Nephron progenitor cell (in vitro differentiated cells): ENCODE measurements around the gene FAM193B.
A peak's percentile ranks its signal among the peaks of the same experiment; 100 is the strongest.

ENCODE experiments used
- DNase-seq: peaks from one replicate; pipeline ENCODE4 v3.0.0; 2021
- H3K27ac Mint-ChIP-seq: 2 replicates; pipeline ENCODE4 v1.8.0; 2021; ENCODE audit warnings: mild to moderate bottlenecking, moderate library complexity, mixed read lengths
- H3K27me3 Mint-ChIP-seq: 2 replicates; pipeline ENCODE4 v1.8.0; 2021; ENCODE audit warnings: mild to moderate bottlenecking, low read depth, mixed read lengths; ENCODE audit not compliant: poor library complexity
- H3K36me3 Mint-ChIP-seq: 2 replicates; pipeline ENCODE4 v1.8.0; 2021; ENCODE audit warnings: low read depth, mixed read lengths
- H3K4me1 Mint-ChIP-seq: 2 replicates; pipeline ENCODE4 v1.8.0; 2021; ENCODE audit warnings: mixed read lengths
- H3K4me3 Mint-ChIP-seq: 2 replicates; pipeline ENCODE4 v1.8.0; 2021; ENCODE audit warnings: mild to moderate bottlenecking, moderate library complexity, mixed read lengths
- H3K9me3 Mint-ChIP-seq: 2 replicates; pipeline ENCODE4 v1.8.0; 2021; ENCODE audit warnings: mild to moderate bottlenecking, moderate library complexity, mixed read lengths
- CTCF ChIP-seq: fragments of 200-600 bp; sonication (generic); IDR thresholded peaks from 2 replicates; pipeline ENCODE4 v1.5.0; 2021; ENCODE audit warnings: antibody characterized with exemption

The FAM193B gene

DNA sequence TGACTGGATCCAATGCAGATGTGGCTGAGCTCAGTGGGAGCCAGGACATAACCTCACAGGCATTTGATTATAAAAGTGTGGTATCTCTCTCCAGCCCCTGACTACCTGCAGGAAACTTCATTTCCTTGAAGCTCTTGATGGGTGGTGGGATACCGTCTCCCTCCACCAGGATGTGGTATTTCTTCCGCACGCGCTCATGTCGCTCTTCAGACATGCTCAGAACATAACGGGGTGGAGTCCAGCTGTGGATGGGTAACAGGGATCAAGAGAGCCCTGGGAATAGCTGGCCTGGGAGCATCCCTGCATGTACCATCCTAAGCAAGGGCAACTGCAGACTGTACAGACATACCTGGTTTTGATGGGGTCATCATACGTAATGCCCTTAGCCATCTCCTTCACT, 38.8 kb downstream of the FAM193B start:
- Mint-ChIP-seq H3K4me3 (peak overlapping the region; percentile 90), H3K9me3 (no peaks in the 10 kb centered on the region), H3K4me1 (peaks cover 32% of the 10 kb centered on the region), H3K36me3 (peaks cover 47% of the 10 kb centered on the region), H3K27ac (no peak overlapping the region), H3K27me3 (no peaks in the 10 kb centered on the region)
- no peak for DNase-seq
- TF ChIP-seq CTCF = no peak

GRCh38 chr5:177514541-177514940, 39.8 kb downstream of the FAM193B start:
- Mint-ChIP-seq H3K36me3 (peaks cover 37% of the 10 kb centered on the region), H3K4me3 (peak overlapping the region; percentile 90), H3K27ac (no peak overlapping the region), H3K4me1 (peaks cover 40% of the 10 kb centered on the region), H3K9me3 (no peaks in the 10 kb centered on the region), H3K27me3 (no peaks in the 10 kb centered on the region)
- DNase-seq = no peak
- TF ChIP-seq CTCF = no peak

DNA sequence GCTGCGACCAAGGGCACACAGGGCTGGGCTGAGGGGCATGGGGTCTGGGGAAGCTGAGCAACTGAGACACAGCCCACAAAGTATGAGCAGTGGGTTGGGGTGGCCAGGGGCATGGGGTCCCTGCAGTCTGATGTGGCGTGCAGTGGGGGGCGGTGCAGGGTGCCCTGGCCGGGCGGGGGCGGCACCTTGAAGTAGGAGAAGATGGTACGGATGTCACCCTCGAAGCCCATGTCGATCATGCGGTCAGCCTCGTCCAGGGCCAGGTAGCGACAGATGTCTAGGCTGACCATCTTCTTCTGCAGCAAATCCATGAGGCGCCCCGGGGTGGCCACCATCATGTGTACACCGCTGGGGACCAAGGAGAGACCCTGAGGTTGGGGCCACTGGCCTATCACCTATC, 40.9 kb downstream of the FAM193B start:
- DNase-seq = no peak
- peaks cover 33% of the 10 kb centered on the region for H3K36me3 Mint-ChIP-seq
- H3K4me1 Mint-ChIP-seq = peaks cover 46% of the 10 kb centered on the region
- no peaks in the 10 kb centered on the region for H3K9me3 Mint-ChIP-seq
- TF ChIP-seq CTCF = no peak
- no peak overlapping the region for H3K4me3 Mint-ChIP-seq
- H3K27ac Mint-ChIP-seq = no peak overlapping the region
- no peaks in the 10 kb centered on the region for H3K27me3 Mint-ChIP-seq

DNA sequence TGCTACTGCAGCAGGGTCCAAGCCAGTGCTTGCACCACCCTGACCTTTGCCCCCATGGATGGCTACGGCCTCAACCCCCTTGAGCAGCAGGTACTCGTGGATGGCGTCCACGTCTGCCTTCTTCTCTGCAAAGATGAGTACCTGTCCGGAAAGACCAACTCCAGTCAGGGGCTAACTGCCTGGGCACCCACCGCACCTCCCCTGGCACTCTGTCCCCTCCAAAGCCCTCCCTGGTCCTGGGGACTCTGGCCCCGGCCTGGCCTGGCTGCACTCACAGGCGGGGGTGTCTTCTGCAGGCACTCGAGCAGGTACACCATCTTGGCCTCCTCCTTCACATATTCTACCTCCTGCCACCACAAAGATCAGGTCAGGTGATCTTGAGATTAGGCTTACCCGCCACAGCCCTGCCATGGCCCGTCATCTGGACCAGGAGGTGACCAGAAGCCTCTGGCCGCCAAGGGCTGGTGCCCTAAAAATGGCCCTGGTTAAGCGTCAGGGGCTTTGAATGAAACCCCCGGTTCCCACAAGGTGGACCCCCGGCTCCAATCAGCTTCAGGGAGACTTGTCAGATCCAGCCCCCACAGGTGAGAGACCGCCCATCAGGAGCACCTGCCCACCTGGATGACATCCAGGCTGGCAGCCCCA, 41.5 kb downstream of the FAM193B start:
- peaks cover 46% of the 10 kb centered on the region for H3K4me1 Mint-ChIP-seq
- no peaks in the 10 kb centered on the region for H3K27me3 Mint-ChIP-seq
- H3K36me3 Mint-ChIP-seq = peaks cover 34% of the 10 kb centered on the region
- no peak overlapping the region for H3K27ac Mint-ChIP-seq
- H3K9me3 Mint-ChIP-seq = no peaks in the 10 kb centered on the region
- TF ChIP-seq CTCF = no peak
- no peak for DNase-seq
- no peak overlapping the region for H3K4me3 Mint-ChIP-seq

DNA sequence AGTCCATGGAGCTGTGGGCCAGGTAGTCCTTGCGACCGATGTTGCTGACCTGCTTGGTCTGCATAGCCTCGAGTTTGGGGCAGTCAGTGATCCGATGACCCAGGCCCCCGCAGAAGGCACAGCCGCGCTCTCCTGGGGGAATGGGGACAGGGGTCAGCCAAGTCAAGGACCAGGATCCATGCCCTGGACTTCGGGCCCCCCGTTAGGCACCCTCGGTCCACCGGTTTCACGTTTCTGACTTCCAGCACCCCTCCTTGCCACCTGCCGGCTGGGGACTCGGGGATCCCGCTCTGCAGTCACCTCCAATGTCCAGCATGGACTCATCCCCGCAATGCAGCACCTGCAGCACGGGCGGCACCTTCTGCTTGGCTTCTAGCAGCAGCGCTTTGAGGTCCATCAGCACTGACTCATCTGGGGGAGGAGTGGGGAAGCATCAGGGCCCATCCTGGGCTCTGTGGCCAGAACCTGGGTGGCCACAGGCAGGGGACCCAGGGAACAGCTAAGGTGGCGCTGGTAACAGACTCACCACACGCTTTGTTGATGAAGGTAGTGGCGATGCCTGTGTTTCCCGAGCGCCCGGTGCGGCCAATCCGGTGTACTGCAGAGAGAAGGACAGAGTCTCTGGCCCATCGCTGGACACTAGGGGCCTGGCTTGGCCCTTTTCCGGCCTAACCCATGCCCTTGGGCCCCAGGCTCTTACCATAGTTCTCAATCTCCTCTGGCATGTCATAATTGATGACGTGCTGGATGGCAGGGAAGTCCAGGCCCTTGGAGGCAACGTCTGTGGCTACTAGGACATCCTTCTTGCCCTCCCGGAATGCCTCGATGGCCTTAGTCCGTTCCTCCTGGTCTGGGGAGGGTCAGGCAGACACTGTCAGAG, 42.3 kb downstream of the FAM193B start:
- Mint-ChIP-seq H3K36me3 (peaks cover 43% of the 10 kb centered on the region), H3K27ac (no peak overlapping the region), H3K27me3 (no peaks in the 10 kb centered on the region)

More for the DNA sequence above, 42.3 kb downstream of the FAM193B start:
- DNase-seq = no peak
- Mint-ChIP-seq H3K9me3 (no peaks in the 10 kb centered on the region), H3K4me1 (peaks cover 41% of the 10 kb centered on the region), H3K4me3 (no peak overlapping the region)
- TF ChIP-seq CTCF = no peak
